ENCODE data around the gene FRMD4B.

DNA sequence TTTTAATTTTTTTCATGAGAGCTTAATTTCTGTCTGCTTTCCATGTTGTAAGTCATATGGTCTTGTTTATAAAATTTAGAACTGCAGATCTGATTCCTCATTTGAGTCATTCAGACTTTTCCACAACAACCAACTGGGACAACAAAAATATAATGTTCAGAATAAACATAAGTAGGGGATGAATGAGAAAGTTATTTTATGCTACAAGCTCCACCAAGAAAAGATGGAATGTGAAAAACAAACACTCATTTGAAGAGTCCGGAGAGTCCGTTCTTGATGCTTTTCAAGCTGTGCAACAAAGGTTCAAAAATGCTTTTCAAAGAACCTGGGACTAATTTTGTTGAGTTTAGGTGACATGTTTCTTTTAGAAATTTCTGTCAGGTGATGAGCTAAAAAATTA is 9.2 kb downstream of the FRMD4B start:
- TF ChIP-seq EZH2phosphoT487 (IDR thresholded peaks at IDR 0.05; ENCODE audit: borderline replicate concordance, low read depth, low read length): no peak
- TF ChIP-seq, protein P1, sequence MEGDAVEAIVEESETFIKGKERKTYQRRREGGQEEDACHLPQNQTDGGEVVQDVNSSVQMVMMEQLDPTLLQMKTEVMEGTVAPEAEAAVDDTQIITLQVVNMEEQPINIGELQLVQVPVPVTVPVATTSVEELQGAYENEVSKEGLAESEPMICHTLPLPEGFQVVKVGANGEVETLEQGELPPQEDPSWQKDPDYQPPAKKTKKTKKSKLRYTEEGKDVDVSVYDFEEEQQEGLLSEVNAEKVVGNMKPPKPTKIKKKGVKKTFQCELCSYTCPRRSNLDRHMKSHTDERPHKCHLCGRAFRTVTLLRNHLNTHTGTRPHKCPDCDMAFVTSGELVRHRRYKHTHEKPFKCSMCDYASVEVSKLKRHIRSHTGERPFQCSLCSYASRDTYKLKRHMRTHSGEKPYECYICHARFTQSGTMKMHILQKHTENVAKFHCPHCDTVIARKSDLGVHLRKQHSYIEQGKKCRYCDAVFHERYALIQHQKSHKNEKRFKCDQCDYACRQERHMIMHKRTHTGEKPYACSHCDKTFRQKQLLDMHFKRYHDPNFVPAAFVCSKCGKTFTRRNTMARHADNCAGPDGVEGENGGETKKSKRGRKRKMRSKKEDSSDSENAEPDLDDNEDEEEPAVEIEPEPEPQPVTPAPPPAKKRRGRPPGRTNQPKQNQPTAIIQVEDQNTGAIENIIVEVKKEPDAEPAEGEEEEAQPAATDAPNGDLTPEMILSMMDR (conservative IDR thresholded peaks at IDR 0.05; ENCODE audit: low read length): no peak

Measured in OCI-LY7 (cell line).